22Rv1 (cell line): ENCODE measurements around the gene FLRT2.

Experiments used
- H3K27ac ChIP-seq: fragments of 450-650 bp; 2 replicates; pipeline ENCODE4 v1.5.1; 2017
- ZFX ChIP-seq: fragments of 450-650 bp; IDR thresholded peaks from 2 replicates; pipeline ENCODE4 v1.6.1; 2017; ENCODE audit warnings: antibody characterized with exemption, borderline replicate concordance
- TF ChIP-seq, protein P1 (sequence below): fragments of 450-650 bp; IDR thresholded peaks from 2 replicates; pipeline ENCODE4 v1.5.1; 2017; ENCODE audit warnings: mild to moderate bottlenecking

FLRT2 gene

DNA sequence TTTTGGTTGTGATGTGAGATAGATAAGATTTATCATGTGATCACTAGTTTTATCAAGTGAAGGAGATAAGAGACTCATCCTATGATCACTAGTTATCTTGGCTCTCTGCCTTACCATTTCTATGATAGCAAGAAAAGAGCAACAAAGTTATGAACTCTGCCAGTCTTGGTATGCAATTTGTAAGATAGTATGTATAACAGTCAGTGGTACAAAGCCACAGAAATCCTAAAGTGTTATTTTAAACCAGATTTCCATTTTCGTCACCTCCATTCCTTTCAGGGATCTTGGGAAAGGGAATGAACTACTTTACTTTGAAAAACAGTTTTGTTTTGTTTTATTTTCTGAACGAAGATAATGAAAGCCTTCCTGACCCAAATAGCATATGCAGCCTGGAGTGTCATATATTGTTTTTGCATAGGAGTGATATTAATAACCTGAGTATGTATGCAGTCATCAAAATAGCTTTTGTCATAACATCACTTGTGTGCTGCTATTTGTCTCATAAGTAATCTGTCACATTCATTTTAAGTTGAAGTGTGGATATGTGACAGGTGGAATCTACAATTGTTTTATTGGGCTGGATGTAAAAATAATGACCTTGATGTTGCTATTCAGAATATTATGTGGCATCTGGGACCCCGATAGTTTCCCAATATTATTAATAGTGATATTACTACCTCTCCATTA is 35.0 kb downstream of the FLRT2 start:
- H3K27ac ChIP-seq = no peak overlapping the region
- no peak for TF ChIP-seq ZFX

DNA sequence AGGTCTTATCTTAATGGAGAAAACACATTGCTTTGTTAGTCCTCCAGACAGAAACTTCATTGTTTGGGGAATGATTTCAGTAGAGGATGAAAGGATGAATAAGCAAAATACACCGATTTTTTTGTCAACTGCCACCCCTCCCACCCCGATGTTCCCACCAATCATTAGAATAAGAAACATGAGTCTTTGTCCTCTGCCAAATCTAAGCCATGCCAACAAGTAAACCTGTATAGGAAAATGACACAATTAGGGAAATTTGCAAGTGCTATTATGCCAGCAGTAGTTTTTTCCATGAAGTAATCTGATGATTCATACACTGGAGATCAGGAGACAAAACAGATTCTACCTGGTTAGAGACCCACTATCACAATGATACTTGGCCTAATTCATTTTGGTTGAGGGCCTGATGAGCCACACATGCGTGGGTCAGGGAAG is 35.9 kb downstream of the FLRT2 start:
- no peak for TF ChIP-seq ZFX
- TF ChIP-seq, protein P1, sequence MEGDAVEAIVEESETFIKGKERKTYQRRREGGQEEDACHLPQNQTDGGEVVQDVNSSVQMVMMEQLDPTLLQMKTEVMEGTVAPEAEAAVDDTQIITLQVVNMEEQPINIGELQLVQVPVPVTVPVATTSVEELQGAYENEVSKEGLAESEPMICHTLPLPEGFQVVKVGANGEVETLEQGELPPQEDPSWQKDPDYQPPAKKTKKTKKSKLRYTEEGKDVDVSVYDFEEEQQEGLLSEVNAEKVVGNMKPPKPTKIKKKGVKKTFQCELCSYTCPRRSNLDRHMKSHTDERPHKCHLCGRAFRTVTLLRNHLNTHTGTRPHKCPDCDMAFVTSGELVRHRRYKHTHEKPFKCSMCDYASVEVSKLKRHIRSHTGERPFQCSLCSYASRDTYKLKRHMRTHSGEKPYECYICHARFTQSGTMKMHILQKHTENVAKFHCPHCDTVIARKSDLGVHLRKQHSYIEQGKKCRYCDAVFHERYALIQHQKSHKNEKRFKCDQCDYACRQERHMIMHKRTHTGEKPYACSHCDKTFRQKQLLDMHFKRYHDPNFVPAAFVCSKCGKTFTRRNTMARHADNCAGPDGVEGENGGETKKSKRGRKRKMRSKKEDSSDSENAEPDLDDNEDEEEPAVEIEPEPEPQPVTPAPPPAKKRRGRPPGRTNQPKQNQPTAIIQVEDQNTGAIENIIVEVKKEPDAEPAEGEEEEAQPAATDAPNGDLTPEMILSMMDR = no peak
- no peak overlapping the region for H3K27ac ChIP-seq

DNA sequence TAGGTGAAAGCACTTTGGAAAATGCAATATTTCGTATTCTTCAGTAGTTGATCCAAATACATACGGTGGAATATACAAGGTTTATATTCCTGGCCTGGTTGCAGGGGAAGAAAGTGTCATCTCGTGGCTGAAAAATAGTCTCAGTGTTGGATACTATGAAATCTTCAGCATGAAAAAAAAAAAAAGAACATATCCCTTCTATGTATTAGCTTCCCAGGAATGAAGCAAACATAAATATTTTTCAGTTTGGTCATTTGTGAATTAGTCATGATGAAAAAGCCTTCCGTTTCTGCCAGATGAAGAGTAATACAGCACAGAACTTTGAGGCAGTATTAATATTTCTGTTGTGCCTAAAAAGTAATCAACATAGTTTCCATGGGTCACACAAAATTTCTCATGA is 36.7 kb downstream of the FLRT2 start:
- H3K27ac ChIP-seq = no peak overlapping the region
- TF ChIP-seq ZFX = no peak
- TF ChIP-seq, protein P1 = no peak

DNA sequence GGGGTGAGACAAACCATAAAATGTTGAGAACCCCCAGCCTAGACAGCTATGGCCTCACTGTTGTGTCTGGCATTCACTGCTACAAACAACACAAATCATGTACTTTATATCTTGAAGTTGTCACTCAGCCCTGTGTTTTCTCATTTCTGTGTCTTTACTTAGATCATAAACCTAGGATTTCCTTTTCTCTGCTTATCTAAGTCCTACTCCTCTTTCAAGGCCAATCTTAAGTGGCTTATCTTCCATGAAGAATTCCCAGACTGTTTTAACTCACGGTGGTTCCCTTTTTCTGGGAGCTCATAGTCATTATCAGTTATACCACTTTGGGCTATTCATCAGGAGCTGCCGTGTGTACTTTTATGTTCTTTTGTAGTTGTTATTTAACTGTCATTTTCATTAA is 42.1 kb downstream of the FLRT2 start:
- TF ChIP-seq ZFX = no peak
- TF ChIP-seq, protein P1 = no peak
- H3K27ac ChIP-seq = no peak overlapping the region

DNA sequence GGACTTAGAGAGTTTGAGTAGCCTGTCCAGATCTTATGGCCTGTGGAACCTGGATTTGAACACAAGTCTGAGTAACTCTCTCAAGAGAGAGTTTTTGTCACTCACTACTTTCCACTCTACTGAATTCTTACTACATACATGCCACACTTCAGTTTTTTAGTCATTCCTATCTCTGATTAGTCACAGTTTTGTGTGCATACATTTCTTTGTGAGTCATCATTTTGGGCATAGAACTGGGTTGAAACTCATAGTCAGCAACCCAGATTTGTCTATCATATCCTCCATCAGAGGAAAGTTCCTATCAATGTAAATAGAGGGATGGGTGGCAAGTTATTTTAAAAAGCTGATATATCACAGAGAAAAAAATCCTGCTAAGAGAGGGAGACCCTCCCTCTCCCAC is 42.9 kb downstream of the FLRT2 start:
- H3K27ac ChIP-seq = no peak overlapping the region
- TF ChIP-seq, protein P1 = no peak
- no peak for TF ChIP-seq ZFX

DNA sequence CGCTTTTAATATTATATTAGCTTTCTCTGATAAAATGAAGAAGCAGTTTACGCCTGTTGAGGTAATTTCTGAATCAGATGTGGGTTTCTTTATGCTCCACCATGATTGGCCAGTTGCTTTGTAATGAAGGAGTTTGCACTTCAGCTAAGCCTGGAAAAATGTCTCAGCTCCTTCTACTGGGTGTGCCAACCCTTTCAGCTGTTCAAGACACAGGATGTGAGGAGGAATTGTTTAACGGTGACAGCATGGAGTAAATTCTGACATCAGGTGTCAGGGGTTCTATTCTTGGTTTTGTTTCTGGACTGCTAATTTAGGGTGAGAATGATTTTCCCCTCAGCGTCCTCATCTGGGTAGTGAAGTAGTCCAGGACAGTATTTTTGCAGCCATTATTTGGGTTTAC is 43.5 kb downstream of the FLRT2 start:
- TF ChIP-seq ZFX = no peak
- TF ChIP-seq, protein P1 = no peak

DNA sequence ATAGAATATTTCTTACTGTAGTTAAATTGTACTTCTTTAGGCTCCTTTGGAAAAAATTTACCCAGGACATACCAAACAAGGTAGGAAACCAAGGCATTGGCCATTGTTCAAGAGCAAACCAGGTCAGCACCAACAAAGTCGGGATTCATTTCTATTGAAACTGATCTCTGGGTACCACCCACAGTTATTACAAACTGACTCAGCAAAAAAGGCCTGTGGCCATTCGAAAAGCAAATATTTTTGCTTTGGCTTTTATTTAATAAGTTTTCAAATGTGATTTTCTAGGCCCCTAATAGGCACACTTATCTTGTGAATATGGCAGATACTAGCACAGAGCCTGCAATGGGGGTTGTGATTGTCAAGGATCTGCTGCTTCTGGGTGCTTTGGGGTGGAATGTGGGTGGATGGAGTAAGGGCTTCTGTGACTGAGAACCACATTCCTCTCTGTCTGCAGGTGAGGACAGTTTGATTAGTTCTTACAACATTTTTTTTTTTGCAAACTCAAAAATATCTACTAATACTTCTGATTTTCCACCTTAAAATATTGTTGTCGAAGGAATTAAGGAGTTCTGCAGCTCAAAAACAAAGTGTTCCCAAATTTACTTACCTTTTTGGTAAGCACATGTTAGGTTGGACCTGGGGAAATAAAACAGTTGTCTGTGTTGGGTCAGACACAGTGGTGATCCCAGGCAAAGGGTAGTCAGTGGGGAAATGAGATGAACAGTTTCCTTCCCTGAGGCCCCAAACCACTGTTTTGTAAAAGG is 45.1 kb downstream of the FLRT2 start:
- H3K27ac ChIP-seq = no peak overlapping the region
- TF ChIP-seq, protein P1 = no peak
- TF ChIP-seq ZFX = no peak

More for the DNA sequence above, 43.5 kb downstream of the FLRT2 start:
- no peak overlapping the region for H3K27ac ChIP-seq

DNA sequence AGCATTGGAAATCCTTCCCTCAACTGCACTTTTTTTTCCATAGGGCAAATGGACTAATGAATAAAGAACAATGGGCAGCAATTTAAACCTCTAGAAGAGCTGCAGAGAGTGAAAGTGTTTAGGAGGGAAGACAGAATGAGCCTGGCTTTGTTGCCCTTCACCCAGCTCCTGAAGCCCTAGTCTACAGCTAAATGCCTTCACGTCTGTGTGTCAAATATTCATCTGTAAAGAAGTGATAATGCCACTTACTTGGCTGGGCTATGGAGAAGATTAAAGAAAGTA is 45.6 kb downstream of the FLRT2 start:
- H3K27ac ChIP-seq = no peak overlapping the region
- TF ChIP-seq ZFX = no peak
- TF ChIP-seq, protein P1 = no peak
